ENCODE results near the gene NRXN3. TPM values are rescaled to one million over a fixed set of nuclear protein-coding genes. Genes with fewer than 3 reads are reported as not detected.

NRXN3 gene
- total and polyA plus RNA-seq, 4 donors, result 0.07 to 1.2 (median 0.23) TPM

DNA sequence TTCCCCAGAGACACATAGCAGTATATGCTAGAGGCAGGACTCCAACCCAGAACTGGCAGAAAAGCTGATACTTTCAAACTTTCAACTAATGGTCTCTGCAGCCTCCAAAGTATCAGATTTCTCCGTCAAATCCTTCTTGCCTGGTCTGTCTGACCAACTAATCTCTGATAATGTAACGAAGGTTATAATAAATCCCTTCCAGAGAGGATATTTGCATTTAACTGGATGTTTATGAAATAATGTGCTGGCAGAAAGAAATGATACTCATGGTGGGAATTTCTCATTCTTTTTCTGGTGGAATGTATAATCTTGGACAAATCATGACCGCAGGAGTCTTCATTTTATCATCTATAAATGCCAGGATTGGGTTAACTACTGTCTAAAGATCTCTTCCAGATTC lies 1180.8 kb downstream of the NRXN3 start (continued):
- TF ChIP-seq, protein P1, sequence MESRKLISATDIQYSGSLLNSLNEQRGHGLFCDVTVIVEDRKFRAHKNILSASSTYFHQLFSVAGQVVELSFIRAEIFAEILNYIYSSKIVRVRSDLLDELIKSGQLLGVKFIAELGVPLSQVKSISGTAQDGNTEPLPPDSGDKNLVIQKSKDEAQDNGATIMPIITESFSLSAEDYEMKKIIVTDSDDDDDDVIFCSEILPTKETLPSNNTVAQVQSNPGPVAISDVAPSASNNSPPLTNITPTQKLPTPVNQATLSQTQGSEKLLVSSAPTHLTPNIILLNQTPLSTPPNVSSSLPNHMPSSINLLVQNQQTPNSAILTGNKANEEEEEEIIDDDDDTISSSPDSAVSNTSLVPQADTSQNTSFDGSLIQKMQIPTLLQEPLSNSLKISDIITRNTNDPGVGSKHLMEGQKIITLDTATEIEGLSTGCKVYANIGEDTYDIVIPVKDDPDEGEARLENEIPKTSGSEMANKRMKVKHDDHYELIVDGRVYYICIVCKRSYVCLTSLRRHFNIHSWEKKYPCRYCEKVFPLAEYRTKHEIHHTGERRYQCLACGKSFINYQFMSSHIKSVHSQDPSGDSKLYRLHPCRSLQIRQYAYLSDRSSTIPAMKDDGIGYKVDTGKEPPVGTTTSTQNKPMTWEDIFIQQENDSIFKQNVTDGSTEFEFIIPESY (IDR thresholded peaks at IDR 0.05), result no peak
- TF ChIP-seq JUND (IDR thresholded peaks at IDR 0.05) (no peak), RAD21 (IDR thresholded peaks at IDR 0.05) (no peak), YY1 (IDR thresholded peaks at IDR 0.05) (no peak)

DNA sequence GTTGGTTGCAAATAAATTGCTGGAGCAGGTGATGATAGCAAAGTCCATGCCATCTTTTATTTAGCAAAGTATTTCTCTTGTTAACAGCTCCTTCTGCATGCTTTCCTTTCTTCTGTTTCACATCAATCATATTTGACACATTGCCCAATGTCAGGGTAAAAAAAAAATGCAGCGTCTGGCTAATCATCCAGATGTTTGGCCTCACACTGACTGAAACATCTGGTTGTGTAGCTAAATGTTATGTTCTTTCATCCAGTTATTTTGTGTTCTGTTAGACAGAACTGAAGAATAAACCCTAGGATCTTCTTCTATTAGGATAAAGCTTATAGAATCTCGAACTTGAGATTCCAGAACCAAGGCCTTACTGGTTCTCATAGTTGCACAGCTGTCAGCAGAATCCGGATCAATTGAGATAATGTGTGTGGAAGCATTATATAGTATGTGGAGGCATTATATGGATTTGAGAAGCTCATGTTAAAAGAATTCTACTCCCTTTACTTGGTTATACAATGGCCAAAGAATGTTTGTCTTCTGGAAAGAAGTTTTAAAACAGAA lies 1182.0 kb downstream of the NRXN3 start:
- TF ChIP-seq FOXA1 (IDR thresholded peaks at IDR 0.05), result no peak
- Histone ChIP-seq H3K27me3 (ENCODE audit: control insufficient read depth in 4 of 4, insufficient read depth in 4 of 4, low read length in 3 of 4) (peaks cover 0 to 3% (median 0%) of the 10 kb centered on the region in 4 donors), H3K4me1 (ENCODE audit: control insufficient read depth in 4 of 4, insufficient read depth in 4 of 4, low read length in 3 of 4) (no peaks in the 10 kb centered on the region), H3K9ac (ENCODE audit: low read depth in 1 of 2, low read length in 2 of 2) (no peak overlapping the region), H3K4me3 (ENCODE audit: low read depth in 1 of 3, low read length in 3 of 3) (no peak overlapping the region), H3K27ac (ENCODE audit: low read depth in 1 of 2, low read length in 2 of 2) (no peak overlapping the region), H3K36me3 (ENCODE audit: control insufficient read depth in 4 of 4, insufficient read depth in 3 of 4, low read depth in 1 of 4, low read length in 3 of 4) (no peaks in the 10 kb centered on the region), H3K9me3 (ENCODE audit: control insufficient read depth in 4 of 4, low read length in 3 of 4) (no peaks in the 10 kb centered on the region)
- no peak for DNase-seq (ENCODE audit: low spot score)
- 65% methylated on average over 3 of the region's 3 CpGs for WGBS

DNA sequence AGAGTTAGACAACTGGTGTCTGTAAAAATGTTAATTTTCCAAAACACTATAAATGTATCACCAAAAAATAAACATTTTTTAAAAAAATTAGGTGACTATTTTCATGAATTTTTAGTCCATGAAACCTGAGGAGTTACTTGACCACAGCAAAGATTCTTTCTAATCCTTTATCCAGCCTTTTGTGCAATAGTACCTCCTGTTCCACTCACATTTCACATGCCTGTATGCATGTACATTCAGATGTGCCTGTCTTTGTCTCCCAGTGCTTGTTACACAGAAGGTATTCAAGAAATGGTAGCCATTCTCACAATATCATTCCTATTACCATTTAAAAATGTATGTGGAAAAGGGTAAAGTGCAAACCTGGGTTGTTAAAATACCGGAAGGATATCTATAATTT lies 1184.2 kb downstream of the NRXN3 start:
- no peak overlapping the region for H3K4me3 ChIP-seq (ENCODE audit: low read depth in 1 of 3, low read length in 3 of 3)
- no peaks in the 10 kb centered on the region for H3K36me3 ChIP-seq (ENCODE audit: control insufficient read depth in 4 of 4, insufficient read depth in 3 of 4, low read depth in 1 of 4, low read length in 3 of 4)
- H3K9ac ChIP-seq (ENCODE audit: low read depth in 1 of 2, low read length in 2 of 2), result no peak overlapping the region
- H3K27me3 ChIP-seq (ENCODE audit: control insufficient read depth in 4 of 4, insufficient read depth in 4 of 4, low read length in 3 of 4), result peaks cover 0 to 5% (median 0%) of the 10 kb centered on the region in 4 donors
- DNase-seq (ENCODE audit: low spot score), result no peak
- TF ChIP-seq, protein P2, sequence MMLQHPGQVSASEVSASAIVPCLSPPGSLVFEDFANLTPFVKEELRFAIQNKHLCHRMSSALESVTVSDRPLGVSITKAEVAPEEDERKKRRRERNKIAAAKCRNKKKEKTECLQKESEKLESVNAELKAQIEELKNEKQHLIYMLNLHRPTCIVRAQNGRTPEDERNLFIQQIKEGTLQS (IDR thresholded peaks at IDR 0.05), result no peak
- TF ChIP-seq GABPA (IDR thresholded peaks at IDR 0.05 in 1 of 2, conservative IDR thresholded peaks at IDR 0.05 in 1 of 2) (no peak), SP1 (IDR thresholded peaks at IDR 0.05) (no peak), RAD21 (IDR thresholded peaks at IDR 0.05) (no peak), JUND (IDR thresholded peaks at IDR 0.05) (no peak), TAF1 (conservative IDR thresholded peaks at IDR 0.05) (no peak), NR2F2 (IDR thresholded peaks at IDR 0.05) (no peak), EGR1 (IDR thresholded peaks at IDR 0.05; ENCODE audit: low read depth in 2 of 2) (no peak), HNF4A (conservative IDR thresholded peaks at IDR 0.05) (no peak)
- TF ChIP-seq, protein P3, sequence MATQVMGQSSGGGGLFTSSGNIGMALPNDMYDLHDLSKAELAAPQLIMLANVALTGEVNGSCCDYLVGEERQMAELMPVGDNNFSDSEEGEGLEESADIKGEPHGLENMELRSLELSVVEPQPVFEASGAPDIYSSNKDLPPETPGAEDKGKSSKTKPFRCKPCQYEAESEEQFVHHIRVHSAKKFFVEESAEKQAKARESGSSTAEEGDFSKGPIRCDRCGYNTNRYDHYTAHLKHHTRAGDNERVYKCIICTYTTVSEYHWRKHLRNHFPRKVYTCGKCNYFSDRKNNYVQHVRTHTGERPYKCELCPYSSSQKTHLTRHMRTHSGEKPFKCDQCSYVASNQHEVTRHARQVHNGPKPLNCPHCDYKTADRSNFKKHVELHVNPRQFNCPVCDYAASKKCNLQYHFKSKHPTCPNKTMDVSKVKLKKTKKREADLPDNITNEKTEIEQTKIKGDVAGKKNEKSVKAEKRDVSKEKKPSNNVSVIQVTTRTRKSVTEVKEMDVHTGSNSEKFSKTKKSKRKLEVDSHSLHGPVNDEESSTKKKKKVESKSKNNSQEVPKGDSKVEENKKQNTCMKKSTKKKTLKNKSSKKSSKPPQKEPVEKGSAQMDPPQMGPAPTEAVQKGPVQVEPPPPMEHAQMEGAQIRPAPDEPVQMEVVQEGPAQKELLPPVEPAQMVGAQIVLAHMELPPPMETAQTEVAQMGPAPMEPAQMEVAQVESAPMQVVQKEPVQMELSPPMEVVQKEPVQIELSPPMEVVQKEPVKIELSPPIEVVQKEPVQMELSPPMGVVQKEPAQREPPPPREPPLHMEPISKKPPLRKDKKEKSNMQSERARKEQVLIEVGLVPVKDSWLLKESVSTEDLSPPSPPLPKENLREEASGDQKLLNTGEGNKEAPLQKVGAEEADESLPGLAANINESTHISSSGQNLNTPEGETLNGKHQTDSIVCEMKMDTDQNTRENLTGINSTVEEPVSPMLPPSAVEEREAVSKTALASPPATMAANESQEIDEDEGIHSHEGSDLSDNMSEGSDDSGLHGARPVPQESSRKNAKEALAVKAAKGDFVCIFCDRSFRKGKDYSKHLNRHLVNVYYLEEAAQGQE (IDR thresholded peaks at IDR 0.05), result no peak
- TF ChIP-seq, protein P1 (IDR thresholded peaks at IDR 0.05), result no peak
- TF ChIP-seq, protein P4, sequence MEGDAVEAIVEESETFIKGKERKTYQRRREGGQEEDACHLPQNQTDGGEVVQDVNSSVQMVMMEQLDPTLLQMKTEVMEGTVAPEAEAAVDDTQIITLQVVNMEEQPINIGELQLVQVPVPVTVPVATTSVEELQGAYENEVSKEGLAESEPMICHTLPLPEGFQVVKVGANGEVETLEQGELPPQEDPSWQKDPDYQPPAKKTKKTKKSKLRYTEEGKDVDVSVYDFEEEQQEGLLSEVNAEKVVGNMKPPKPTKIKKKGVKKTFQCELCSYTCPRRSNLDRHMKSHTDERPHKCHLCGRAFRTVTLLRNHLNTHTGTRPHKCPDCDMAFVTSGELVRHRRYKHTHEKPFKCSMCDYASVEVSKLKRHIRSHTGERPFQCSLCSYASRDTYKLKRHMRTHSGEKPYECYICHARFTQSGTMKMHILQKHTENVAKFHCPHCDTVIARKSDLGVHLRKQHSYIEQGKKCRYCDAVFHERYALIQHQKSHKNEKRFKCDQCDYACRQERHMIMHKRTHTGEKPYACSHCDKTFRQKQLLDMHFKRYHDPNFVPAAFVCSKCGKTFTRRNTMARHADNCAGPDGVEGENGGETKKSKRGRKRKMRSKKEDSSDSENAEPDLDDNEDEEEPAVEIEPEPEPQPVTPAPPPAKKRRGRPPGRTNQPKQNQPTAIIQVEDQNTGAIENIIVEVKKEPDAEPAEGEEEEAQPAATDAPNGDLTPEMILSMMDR (IDR thresholded peaks at IDR 0.05; ENCODE audit: low read depth, low read length, missing input control), result no peak
- 84% methylated on average over 1 of the region's 1 CpG for WGBS
- H3K9me3 ChIP-seq (ENCODE audit: control insufficient read depth in 4 of 4, low read length in 3 of 4), result no peaks in the 10 kb centered on the region
- H3K4me1 ChIP-seq (ENCODE audit: control insufficient read depth in 4 of 4, insufficient read depth in 4 of 4, low read length in 3 of 4), result no peaks in the 10 kb centered on the region
- H3K27ac ChIP-seq (ENCODE audit: low read depth in 1 of 2, low read length in 2 of 2), result no peak overlapping the region
